Metanephros (tissue), 2 donors: ENCODE results near the gene PRTFDC1. TPM values are rescaled to one million over a fixed set of nuclear protein-coding genes. Genes with fewer than 3 reads are reported as not detected.

Source experiments
- small RNA-seq: library from RNA; depleted of rRNA; stranded (forward); fragments of <200 nt; gene quantifications from one replicate; pipeline ENCODE3, GENCODE V24; 2014; ENCODE audit warnings: low replicate concordance
- total RNA-seq: library from RNA; depleted of rRNA; stranded (reverse); fragments of >200 nt; gene quantifications from one replicate; pipeline ENCODE4 v1.2.3, GENCODE V29; 2014

PRTFDC1 gene
- total RNA-seq, result 18.7 TPM

GRCh38 chr10:24952143-24952706, at the start of gene PRTFDC1:
TSS of gene PRTFDC1 (minus strand) at chr10:24952606. CDS start at chr10:24952575, 31 bp downstream.

Small RNAs within 50 kb of the gene (small RNA-seq; reads per million reads assigned to genes)
- gene AL512598.1 (not detected), gene RN7SKP241 (not detected)

Other genes with a start within 250 kb of the PRTFDC1 start
- gene ARHGAP21, start 228.7 kb downstream of the PRTFDC1 start, total RNA-seq, result 71.4 TPM
- 1.3 TPM for gene ENKUR, start 63.6 kb upstream of the PRTFDC1 start, total RNA-seq
- 9.4 TPM for gene THNSL1, start 64.0 kb upstream of the PRTFDC1 start, total RNA-seq
- gene GPR158, start 222.4 kb upstream of the PRTFDC1 start, total RNA-seq, result 0.18 TPM